Measurements from ENCODE around the gene WNK4.
"Not testable (repeated sequence)": the region's sequence is repeated elsewhere in the genome, so short reads cannot be mapped to it uniquely, and the experiment has no call there.

Gene WNK4

GRCh38 chr17:42767512-42767911 lies 12.9 kb upstream of the WNK4 start:
- no peaks in the 10 kb centered on the region for H3K36me3 ChIP-seq (ENCODE audit: control insufficient read depth, insufficient read depth, low read length)
- TF ChIP-seq CTCF (IDR thresholded peaks at IDR 0.05; ENCODE audit: insufficient read depth, low read length, poor library complexity, severe bottlenecking): no peak
- H3K4me3 ChIP-seq (replicated peaks; ENCODE audit: low read depth, low read length): no peak overlapping the region
- DNase-seq (ENCODE audit: extremely low read depth, insufficient read length): no peak
- H3K27me3 ChIP-seq (replicated peaks; ENCODE audit: control insufficient read depth, insufficient read depth, low read length): no peaks in the 10 kb centered on the region

GRCh38 chr17:42768006-42768405 lies 12.4 kb upstream of the WNK4 start:
- H3K27me3 ChIP-seq (replicated peaks; ENCODE audit: control insufficient read depth, insufficient read depth, low read length); H3K36me3 ChIP-seq (ENCODE audit: control insufficient read depth, insufficient read depth, low read length); DNase-seq (ENCODE audit: extremely low read depth, insufficient read length); H3K4me3 ChIP-seq (replicated peaks; ENCODE audit: low read depth, low read length): not testable (repeated sequence)

- not testable (repeated sequence) for H3K36me3 ChIP-seq (ENCODE audit: control insufficient read depth, insufficient read depth, low read length); H3K27me3 ChIP-seq (replicated peaks; ENCODE audit: control insufficient read depth, insufficient read depth, low read length); DNase-seq (ENCODE audit: extremely low read depth, insufficient read length); H3K4me3 ChIP-seq (replicated peaks; ENCODE audit: low read depth, low read length)
Measured at GRCh38 chr17:42769964-42770363, 10.4 kb upstream of the WNK4 start.

- Histone ChIP-seq H3K36me3 (ENCODE audit: control insufficient read depth, insufficient read depth, low read length) (peaks cover 6% of the 10 kb centered on the region), H3K27me3 (replicated peaks; ENCODE audit: control insufficient read depth, insufficient read depth, low read length) (no peaks in the 10 kb centered on the region), H3K4me3 (replicated peaks; ENCODE audit: low read depth, low read length) (peak overlapping the region; percentile 82)
- no peak for TF ChIP-seq CTCF (IDR thresholded peaks at IDR 0.05; ENCODE audit: insufficient read depth, low read length, poor library complexity, severe bottlenecking)
- no peak for DNase-seq (ENCODE audit: extremely low read depth, insufficient read length)
Measured at GRCh38 chr17:42772945-42773289, 7.5 kb upstream of the WNK4 start.

- H3K4me3 ChIP-seq (replicated peaks; ENCODE audit: low read depth, low read length): peak within 1 kb of the TSS; percentile 82
- peak; percentile 33 for TF ChIP-seq CTCF (IDR thresholded peaks at IDR 0.05; ENCODE audit: insufficient read depth, low read length, poor library complexity, severe bottlenecking)
- H3K27me3 ChIP-seq (replicated peaks; ENCODE audit: control insufficient read depth, insufficient read depth, low read length): no peaks in the 10 kb centered on the region
- peaks cover 6% of the 10 kb centered on the region for H3K36me3 ChIP-seq (ENCODE audit: control insufficient read depth, insufficient read depth, low read length)
- DNase-seq (ENCODE audit: extremely low read depth, insufficient read length): peak; percentile 72
Measured at GRCh38 chr17:42773290-42774035, 6.9 kb upstream of the WNK4 start, which contains the start of gene VPS25. Gene VPS25 (plus strand): TSS chr17:42773449. CDS start chr17:42773476, 27 bp downstream.

- DNase-seq (ENCODE audit: extremely low read depth, insufficient read length): no peak
- Histone ChIP-seq H3K36me3 (ENCODE audit: control insufficient read depth, insufficient read depth, low read length) (peaks cover 13% of the 10 kb centered on the region), H3K27me3 (replicated peaks; ENCODE audit: control insufficient read depth, insufficient read depth, low read length) (no peaks in the 10 kb centered on the region), H3K4me3 (replicated peaks; ENCODE audit: low read depth, low read length) (peak overlapping the region; percentile 82)
- TF ChIP-seq CTCF (IDR thresholded peaks at IDR 0.05; ENCODE audit: insufficient read depth, low read length, poor library complexity, severe bottlenecking): no peak
Measured at GRCh38 chr17:42774066-42774745, 6.2 kb upstream of the WNK4 start.

Data from GM06990 (cell line).